GM18526 (cell line): ENCODE data around the gene DHRS12.

Experiments used
- POLR2A ChIP-seq: IDR thresholded peaks from 3 replicates; pipeline ENCODE4 v1.6.1; 2011; ENCODE audit not compliant: insufficient read length; ENCODE audit errors: extremely low read depth

The DHRS12 gene

DNA sequence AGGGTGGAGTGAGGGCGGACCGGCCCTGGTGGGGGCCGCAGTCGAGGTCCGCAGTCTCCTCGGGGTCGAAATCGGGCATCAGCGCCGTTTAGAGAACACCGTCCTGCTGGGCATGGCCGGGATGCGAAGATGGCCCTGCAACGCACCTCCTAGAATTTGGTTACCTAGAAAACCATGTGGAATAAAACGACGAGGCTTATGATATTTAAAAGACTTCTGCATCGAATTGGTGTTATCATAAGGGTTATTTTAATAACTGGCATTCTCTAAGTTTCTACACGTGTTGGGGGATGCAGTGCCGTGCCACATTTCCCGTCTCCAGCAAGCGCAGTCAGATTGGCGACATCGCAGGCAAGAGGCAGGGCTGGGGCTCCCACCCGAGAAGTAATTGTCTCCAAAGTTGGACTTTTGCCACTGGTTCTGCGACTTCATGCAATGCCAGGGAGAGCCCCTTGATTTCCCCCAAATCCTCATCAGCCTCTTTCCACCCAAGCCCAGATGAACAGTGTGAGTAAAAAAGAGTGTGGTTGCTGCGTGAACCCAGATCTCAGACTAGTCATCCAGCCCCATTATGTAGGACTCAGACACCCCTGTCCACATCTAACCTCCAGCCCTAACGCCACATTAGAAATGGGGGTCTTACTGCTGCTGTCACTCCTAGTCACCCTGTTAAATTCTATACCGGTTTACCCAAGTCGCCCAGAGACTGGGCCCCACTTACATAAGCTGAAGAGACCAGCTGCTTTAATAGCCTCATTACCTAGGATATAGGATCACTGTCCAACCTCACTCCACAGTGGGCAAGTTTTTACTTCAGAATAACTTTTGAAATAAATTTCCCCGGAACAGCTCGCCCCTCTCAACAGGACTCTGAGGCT is 571 bp upstream of the DHRS12 start:
- peak; percentile 10 for TF ChIP-seq POLR2A

DNA sequence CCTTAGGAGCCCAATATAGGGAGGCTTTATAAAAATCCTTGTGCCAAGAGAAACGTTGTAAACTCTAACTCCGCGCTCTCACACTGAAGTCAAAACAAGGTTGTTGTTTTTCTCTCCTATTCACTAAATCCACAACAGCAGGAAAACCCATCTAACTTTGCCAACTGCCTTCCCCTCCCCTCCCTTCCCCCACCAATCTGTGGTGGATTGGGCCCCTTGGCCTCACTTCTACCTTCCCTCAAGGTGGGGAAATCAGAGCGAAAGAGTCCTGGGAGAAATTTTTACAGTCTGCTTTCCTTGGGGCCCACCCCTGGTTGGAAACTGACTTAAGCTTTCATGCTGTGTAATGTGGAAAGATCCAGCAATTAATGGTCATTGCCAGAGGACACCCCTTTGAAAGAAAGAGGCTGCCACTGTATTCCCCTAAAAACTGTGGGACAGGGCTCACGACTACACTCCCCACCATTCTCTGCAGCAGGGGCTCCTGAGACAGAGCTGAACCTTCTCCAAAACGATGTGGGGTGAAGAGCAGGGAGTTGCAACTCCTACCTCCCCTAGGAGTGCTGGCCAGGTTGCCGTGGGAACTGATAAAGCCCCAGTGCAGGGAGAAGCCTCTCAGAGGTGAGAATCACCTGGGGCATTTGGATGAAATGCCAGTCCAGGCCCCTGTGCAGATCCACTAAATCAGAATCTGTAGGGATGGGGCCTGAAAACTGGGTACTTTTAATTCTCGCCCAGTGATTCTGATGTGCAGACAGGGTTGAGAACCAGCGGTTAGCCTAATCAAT is 1.1 kb downstream of the DHRS12 start:
- no peak for TF ChIP-seq POLR2A

DNA sequence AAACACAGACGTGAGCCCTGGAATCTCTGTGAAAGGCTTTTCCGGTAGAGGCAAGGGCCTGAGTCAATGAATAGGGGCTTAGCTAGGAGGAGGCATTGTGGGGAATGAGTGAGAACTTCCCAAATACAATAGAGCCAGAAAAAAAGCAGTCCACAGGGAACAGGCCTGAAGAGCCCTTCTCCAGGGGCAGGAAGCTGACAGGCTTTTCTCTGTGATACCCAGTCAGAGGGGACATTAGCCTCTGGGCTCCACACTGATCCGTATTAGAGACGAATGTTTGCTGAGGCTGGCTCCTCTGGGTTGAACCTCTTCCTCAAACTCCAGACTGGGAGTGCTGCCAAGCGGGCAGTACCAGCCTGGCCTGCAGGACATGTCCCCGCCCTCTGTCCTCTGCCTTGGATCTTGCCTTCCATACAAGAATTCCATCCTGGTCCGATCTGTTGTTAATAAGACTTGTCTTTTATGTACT is 2.3 kb downstream of the DHRS12 start:
- no peak for TF ChIP-seq POLR2A

DNA sequence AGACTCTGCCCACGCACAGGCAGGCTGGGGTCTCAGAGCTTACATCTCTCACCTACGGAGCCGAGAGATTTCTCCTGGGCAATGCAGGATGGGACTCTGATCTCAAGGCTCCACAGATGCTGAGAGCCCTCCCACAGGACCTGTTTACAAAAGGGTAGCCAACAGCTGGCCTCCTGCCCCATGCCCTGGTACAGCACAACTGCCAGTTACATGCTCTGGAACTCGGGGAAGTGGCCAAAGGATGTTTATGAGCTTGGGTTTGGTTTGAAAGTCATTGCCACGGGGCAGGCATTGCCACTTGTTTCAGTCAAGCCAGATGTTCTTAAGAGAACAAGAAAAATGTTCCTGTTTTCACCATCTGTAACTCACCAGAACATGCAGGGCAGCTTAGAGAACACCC is 3.5 kb downstream of the DHRS12 start:
- TF ChIP-seq POLR2A, result no peak

DNA sequence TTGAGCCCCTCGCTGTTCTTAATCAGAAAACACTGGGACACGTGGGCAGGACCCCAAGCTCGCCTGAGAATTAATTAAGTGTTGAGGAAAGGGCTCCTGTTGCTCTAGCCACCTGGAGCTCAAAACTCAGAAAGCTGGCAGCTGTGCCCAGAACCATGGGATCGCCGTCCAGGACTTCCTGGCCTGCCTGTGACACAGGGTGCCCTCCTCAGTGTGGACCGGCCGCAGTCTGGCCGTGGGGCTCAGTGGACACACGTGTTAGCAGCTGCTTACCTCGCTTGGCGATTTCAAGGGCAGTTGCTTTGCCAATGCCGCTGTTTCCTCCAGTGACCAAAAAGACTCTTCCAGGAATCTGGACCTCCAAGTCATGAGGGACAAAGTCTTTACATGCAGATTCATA is 4.7 kb downstream of the DHRS12 start:
- TF ChIP-seq POLR2A, result no peak

DNA sequence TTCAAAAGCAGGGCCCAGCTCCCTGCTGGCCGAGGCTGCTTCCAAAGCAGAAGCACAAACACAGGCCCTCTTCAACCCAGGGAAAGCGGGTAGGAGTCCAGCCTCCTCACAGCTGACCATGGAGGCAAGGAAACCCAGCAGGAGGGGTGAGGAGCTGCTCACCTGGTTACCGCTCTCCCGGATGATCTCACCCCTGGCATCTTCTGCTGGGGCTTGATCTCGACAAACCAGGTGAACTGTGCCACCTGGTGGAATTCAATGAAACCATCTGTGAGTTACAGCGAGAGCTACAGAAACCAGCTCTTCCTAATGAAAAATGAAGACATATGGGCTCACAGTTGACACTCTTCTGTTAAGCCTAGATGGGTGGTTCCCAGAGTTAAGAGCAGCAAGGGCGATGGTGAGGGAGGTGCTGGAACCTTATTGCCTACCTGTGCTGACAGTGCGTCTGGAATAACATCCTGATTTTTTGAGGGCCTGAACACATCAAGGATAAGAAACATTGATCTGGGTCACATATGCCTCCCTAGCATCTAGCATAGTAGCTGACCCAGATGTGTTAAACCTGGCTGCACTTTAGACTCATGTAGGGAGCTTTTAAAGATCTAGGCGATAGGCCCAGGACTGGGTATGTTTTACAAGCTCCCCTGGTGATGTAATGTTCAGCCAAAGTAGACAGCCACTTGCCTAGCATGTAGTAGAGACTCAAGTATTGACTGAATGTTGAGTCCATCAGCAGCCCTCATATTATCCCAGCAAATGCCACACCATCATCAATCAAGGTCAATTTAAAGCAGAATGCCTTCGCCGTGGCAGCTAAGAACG is 6.1 kb downstream of the DHRS12 start:
- no peak for TF ChIP-seq POLR2A

DNA sequence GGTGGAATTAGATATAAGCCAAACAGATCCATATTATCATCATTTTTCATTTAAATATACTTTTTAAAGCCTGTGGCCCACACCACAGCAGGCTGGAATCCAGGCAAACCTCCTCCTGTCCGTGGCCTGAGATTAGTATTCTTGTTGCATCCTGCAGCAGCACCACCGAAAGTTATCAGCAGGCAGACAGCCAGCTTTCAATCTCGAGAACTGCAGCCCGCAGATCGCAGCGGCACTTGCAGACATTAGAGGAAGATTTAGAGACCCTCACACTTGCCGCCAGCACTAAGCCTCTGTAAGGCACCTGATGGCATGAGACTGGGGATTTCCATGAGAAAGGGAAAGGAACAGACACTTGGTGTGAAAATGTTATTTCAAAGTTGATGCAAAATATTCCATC is 7.4 kb downstream of the DHRS12 start:
- no peak for TF ChIP-seq POLR2A

DNA sequence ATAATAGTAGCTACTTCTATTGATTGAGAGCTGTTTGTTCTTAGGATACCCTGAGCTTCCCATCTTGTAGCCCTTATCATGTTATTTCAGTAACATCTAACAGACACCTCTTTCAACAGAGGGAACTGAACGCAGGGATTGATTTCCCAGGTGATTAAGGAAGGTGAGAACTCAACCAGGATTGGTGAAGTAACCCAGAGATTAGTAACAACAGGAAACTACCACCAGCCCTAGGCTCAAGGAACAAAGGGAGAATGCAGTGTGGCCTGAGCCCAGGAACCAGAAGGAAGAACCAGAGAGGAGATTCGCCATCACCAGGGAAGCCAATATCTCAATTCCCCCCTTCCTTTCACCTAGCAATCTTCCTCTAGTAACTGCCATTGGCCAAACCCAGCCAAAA is 8.5 kb downstream of the DHRS12 start:
- TF ChIP-seq POLR2A, result no peak

DNA sequence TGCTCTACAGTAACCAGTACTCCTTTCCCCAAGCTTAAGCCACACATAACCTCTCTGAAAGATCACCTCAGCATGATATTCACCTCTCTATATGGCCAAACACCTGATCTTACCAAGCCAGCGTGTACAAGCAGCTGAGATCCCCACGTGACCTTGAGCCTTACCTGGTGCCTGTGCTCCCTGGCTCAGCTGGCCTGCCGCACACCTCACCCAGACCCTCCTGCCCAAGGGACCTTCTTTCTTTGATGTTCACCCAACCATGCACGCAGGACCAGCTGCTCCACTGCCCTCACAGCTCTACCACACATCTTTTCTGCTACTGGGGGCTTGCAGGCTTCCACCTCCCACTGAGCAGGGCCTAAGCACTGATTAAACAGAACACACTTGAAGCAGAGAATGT is 9.0 kb downstream of the DHRS12 start:
- TF ChIP-seq POLR2A, result no peak

DNA sequence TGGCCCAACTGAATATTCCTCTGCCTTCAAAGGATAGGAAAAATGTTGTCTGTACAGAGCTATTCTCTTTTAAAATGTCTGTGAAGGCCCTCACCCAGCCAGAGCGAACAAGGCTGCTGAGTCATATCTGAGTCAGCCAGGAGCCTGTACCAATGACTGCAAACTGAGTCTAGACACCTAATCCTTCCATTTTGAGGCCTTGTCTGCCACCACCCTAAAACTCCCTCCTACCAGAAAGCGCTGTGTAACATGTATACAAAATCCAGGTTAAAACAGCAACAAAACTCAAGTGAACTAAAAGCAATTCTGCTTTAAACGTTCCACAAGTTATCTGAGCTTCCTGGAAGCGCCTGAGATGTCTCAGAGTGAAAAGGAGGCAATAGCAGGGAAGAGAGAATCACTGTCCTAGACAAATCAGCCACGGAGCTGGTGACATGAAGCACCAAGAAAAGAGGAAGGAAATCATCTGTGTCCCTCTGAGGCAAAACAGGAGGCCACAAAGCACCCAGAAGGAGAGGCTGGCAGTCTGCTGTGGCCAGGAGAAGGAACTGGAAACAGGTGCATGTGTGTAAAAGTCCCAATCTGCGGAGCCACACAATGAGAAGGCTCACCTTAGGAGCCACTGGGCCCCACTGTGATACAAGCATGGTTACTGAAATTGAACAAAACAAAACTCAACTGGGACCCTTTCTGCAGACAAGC is 10.2 kb downstream of the DHRS12 start:
- no peak for TF ChIP-seq POLR2A

DNA sequence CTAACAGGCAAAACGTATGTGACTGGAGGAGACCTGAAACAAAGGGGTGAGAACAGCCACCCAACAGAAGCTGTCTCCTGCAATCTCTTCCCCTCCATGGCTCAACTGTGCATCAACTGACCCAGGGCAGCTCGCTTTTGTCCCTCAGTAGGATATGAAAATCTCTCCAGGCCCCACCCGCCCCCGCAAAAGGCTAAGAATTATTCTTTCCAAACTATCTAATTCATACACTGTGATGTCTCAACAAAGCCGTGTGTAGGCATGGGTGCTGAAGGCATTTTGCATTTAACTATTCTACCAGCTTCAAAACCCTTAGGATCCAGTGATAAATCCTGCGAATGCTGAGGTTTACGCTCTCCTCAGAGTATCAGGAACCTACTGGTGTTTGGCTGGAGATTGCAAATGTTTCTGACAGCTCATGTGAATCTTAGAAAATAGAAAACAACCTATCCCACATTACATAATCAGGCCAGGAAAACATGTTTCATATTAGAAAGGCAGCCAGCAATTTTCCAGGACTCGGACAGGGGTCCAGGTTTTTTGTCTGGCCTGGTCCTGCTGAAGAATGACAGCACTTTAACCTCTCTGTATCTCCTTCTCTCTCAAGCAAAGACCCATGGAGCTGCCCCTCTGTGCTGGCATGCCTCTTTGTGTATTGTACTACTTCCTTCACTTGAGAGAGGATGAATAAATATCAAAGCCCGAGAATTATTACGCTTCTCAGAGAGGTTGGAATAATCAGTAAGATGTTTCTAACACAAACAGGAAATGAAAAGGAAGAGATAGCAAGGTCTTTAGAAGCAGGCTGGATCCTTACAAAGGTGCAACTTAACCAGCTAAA is 17.3 kb downstream of the DHRS12 start:
- no peak for TF ChIP-seq POLR2A

DNA sequence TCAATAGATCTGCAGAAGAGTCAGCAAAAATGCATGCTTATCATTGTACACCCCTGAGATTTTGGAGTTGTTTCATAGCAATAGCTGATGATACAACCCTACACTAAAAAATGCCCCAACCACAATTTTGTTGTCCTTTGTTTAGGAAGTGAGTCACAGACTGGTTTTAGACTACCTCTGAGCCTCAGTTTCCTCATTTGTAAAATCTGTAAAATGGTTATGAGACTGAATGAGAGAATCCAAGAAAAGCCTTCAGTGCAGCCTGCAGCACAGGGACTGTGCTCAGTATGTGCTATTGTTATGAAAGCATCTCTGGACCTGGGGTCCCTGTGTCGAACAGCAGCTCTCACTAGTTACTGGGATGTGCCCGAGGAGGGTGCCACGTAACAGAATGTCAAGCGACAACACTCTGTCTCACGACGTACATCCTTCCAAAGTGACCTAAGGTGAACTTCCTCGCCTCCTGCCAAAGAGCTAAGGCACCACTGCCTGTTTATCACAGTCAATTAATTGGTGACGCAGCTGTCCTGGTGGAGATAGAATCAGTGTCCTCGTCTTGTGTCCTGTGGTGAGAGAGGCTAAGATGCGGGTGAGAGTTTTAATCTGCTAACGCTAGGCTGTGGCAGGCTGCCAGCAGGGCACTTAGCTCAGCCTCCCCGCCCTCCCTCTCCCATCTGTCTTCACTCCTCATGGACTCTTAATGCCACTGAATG is 18.1 kb downstream of the DHRS12 start:
- TF ChIP-seq POLR2A, result no peak

DNA sequence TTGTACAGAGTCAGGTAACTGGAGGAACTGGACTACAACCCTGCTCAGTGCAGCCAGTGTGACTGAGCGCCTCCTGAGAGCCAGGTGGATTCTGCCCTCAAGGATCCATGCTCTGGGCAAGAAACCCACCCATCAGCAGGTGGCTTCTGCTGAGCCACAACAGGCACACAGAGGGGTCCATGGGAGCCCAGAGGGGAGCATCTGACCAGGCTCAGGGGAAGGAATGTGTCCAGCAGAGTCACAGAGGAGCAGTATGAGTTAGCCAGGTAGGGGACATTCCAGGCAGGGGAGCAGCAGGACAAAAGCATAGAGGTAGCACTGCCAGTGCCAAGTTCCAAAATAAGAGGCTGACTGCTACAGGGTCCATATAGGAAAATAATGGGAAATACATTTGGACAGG is 19.9 kb downstream of the DHRS12 start:
- TF ChIP-seq POLR2A, result no peak
